HCT116 (cell line): Measurements from ENCODE around the gene GPR39. TPM values are rescaled to one million over a fixed set of nuclear protein-coding genes. Genes with fewer than 3 reads are reported as not detected.

Experiments used
- ATAC-seq: fragments of 200-7000 bp; cut with Tn5 transposase; 2 replicates; pipeline ENCODE4 v1.9.1; 2020; ENCODE audit warnings: mild to moderate bottlenecking, moderate library complexity
- BruUV-seq: library from RNA; stranded (reverse); fragments of 400-500 nt; replicated peaks from 2 replicates; lab custom pipeline; 2021; lab: Mats Ljungman, UMichigan
- CTCF ChIA-PET: fragments of 300-600 bp; sonication (Branson Sonifier 250); formaldehyde crosslinking; loops from one replicate; lab custom pipeline; 2021; ENCODE audit warnings: antibody characterized with exemption; lab: Charles Lee
- POLR2A ChIA-PET: fragments of 300-600, 350-600 bp; sonication (Branson Sonifier 250); formaldehyde crosslinking; loops from one replicate; lab custom pipeline; 2021; ENCODE audit warnings: antibody characterized with exemption; lab: Charles Lee
- RAD21 ChIA-PET, 2 experiments: fragments of 300-600 bp; sonication (Branson Sonifier 250); formaldehyde crosslinking; loops; one replicate each; lab custom pipeline; 2023; ENCODE audit warnings: low total read pairs in 2 of 2; ENCODE audit not compliant: uncharacterized antibody in 2 of 2, unreplicated experiment in 2 of 2, low non-redundant PET in 1 of 2; lab: Charles Lee
- DNase-seq: peaks from one replicate; pipeline ENCODE4 v3.0.0-alpha.2; 2010; ENCODE audit warnings: low read depth, low spot score
- H2AFZ ChIP-seq: fragments of 200-600 bp; shearing (Covaris generic), sonication (generic); 2 replicates; pipeline ENCODE4 v1.6.1; 2017; ENCODE audit warnings: low read depth, mixed run types, mixed read lengths, antibody characterized with exemption, low read length; ENCODE audit not compliant: poor library complexity, severe bottlenecking
- H3K27ac ChIP-seq: 2 replicates; pipeline ENCODE4 v1.5.1; 2012; ENCODE audit warnings: low read depth, low read length
- H3K27me3 ChIP-seq: fragments of 200-600 bp; sonication (generic); 2 replicates; pipeline ENCODE4 v1.6.1; 2016; ENCODE audit warnings: mixed run types, low read length, mixed read lengths; ENCODE audit not compliant: insufficient read depth
- H3K36me3 ChIP-seq, 2 experiments: fragments of 200-500 bp in 1 of 2; fragments of 200-600 bp in 1 of 2; sonication (Bioruptor generic) in 1 of 2; sonication (generic) in 1 of 2; 2 replicates each; pipeline versions ENCODE4 v1.5.1 to v1.6.1; 2014 to 2016; ENCODE audit warnings: low read length in 2 of 2, inconsistent platforms in 1 of 2, mixed read lengths in 1 of 2, mixed run types in 1 of 2; ENCODE audit not compliant: insufficient read depth in 2 of 2, control insufficient read depth in 1 of 2
- H3K4me1 ChIP-seq, 2 experiments: fragments of 200-600 bp in 1 of 2; sonication (generic) in 1 of 2; 2 replicates each; pipeline versions ENCODE4 v1.5.1 to v1.6.1; 2012 to 2017; ENCODE audit warnings: low read length in 2 of 2, inconsistent platforms in 1 of 2, mild to moderate bottlenecking in 1 of 2, mixed read lengths in 1 of 2, mixed run types in 1 of 2, moderate library complexity in 1 of 2; ENCODE audit not compliant: insufficient read depth in 2 of 2, control insufficient read depth in 1 of 2
- H3K4me2 ChIP-seq: fragments of 200-600 bp; sonication (generic); 2 replicates; pipeline ENCODE4 v1.6.1; 2017; ENCODE audit warnings: mixed run types, low read length, mixed read lengths
- H3K4me3 ChIP-seq, 2 experiments: fragments of 200-600 bp in 1 of 2; sonication (generic) in 1 of 2; replicated peaks in 1 of 2; 2 replicates each; pipeline ENCODE4 v1.5.1; 2011 to 2016; ENCODE audit warnings: low read length in 2 of 2, control low read depth in 1 of 2, low read depth in 1 of 2, mild to moderate bottlenecking in 1 of 2, mixed read lengths in 1 of 2, mixed run types in 1 of 2
- H3K79me2 ChIP-seq: fragments of 200-600 bp; sonication (generic); 2 replicates; pipeline ENCODE4 v1.6.1; 2017; ENCODE audit warnings: mild to moderate bottlenecking, mixed run types, low read length, moderate library complexity, mixed read lengths; ENCODE audit not compliant: insufficient read depth
- H3K9ac ChIP-seq: fragments of 200-600 bp; sonication (generic); 2 replicates; pipeline ENCODE4 v1.6.1; 2016; ENCODE audit warnings: low read length, mixed read lengths
- H3K9me2 ChIP-seq: fragments of 200-600 bp; sonication (generic), shearing (Covaris generic); 2 replicates; pipeline ENCODE4 v1.6.1; 2017; ENCODE audit warnings: mixed run types, mild to moderate bottlenecking, moderate library complexity; ENCODE audit not compliant: insufficient read depth
- H3K9me3 ChIP-seq, 2 experiments: fragments of 200-500 bp in 1 of 2; fragments of 200-600 bp in 1 of 2; sonication (Bioruptor generic) in 1 of 2; sonication (generic) in 1 of 2; 2 replicates each; pipeline ENCODE4 v1.6.1; 2014 to 2017; ENCODE audit warnings: low read length in 2 of 2, mixed read lengths in 2 of 2, inconsistent platforms in 1 of 2, low read depth in 1 of 2, mild to moderate bottlenecking in 1 of 2, mixed run types in 1 of 2, moderate library complexity in 1 of 2; ENCODE audit not compliant: control insufficient read depth in 1 of 2, insufficient read depth in 1 of 2
- H4K20me1 ChIP-seq: fragments of 200-600 bp; sonication (generic), shearing (Covaris generic); 2 replicates; pipeline ENCODE4 v1.6.1; 2017; ENCODE audit warnings: mixed run types, mild to moderate bottlenecking, moderate library complexity; ENCODE audit not compliant: insufficient read depth
- EGR1 ChIP-seq: IDR thresholded peaks from 2 replicates; pipeline ENCODE4 v1.6.1; 2012; ENCODE audit warnings: low read depth
- ELF1 ChIP-seq: IDR thresholded peaks from 2 replicates; pipeline ENCODE4 v1.6.1; 2012; ENCODE audit warnings: low read depth, borderline replicate concordance
- EZH2phosphoT487 ChIP-seq: fragments of 200-600 bp; IDR thresholded peaks from 2 replicates; pipeline ENCODE4 v1.6.1; 2018; ENCODE audit warnings: antibody characterized with exemption, borderline replicate concordance
- POLR2A ChIP-seq: IDR thresholded peaks from 2 replicates; pipeline ENCODE4 v1.7.0; 2011; ENCODE audit warnings: borderline replicate concordance; ENCODE audit not compliant: insufficient read depth, insufficient read length; ENCODE audit errors: extremely low read depth
- POLR2AphosphoS5 ChIP-seq: IDR thresholded peaks from 2 replicates; pipeline ENCODE4 v1.6.1; 2011; ENCODE audit warnings: mild to moderate bottlenecking, low read depth, low read length, moderate library complexity
- RAD21 ChIP-seq: IDR thresholded peaks from 2 replicates; pipeline ENCODE4 v1.6.1; 2012; ENCODE audit warnings: low read depth, mild to moderate bottlenecking
- SIN3A ChIP-seq: IDR thresholded peaks from 2 replicates; pipeline ENCODE4 v1.6.1; 2012; ENCODE audit warnings: low read depth
- SP1 ChIP-seq: IDR thresholded peaks from 2 replicates; pipeline ENCODE4 v1.6.1; 2012; ENCODE audit warnings: low read depth
- SRF ChIP-seq: IDR thresholded peaks from 2 replicates; pipeline ENCODE4 v1.6.1; 2012; ENCODE audit warnings: low read depth
- TCF7L2 ChIP-seq: IDR thresholded peaks from 2 replicates; pipeline ENCODE4 v1.7.0; 2011; ENCODE audit warnings: borderline replicate concordance, inconsistent platforms; ENCODE audit not compliant: insufficient read depth, insufficient read length; ENCODE audit errors: extremely low read depth
- YY1 ChIP-seq: IDR thresholded peaks from 2 replicates; pipeline ENCODE4 v1.6.1; 2011; ENCODE audit warnings: low read length, low read depth, moderate library complexity, mild to moderate bottlenecking; ENCODE audit not compliant: insufficient replicate concordance; ENCODE audit errors: extremely low read depth
- ZNF274 ChIP-seq: fragments of 200-500 bp; sonication (Bioruptor generic); IDR thresholded peaks from 2 replicates; pipeline ENCODE4 v1.6.1; 2014; ENCODE audit warnings: mild to moderate bottlenecking, low read depth, low read length, inconsistent platforms
- intact Hi-C: fragments of 100-400 bp; cut with micrococcal nuclease; formaldehyde crosslinking; loops from 2 replicates; pipeline ENCODE4 v1.10.0; 2022
- total RNA-seq: library from RNA; stranded (reverse); gene quantifications from one replicate; pipeline ENCODE4 v1.2.1, GENCODE V29; 2021; ENCODE audit not compliant: unreplicated experiment
- TF ChIP-seq, protein P1 (sequence below): IDR thresholded peaks from 2 replicates; pipeline ENCODE4 v1.6.1; 2012
- TF ChIP-seq, protein P2 (sequence below): IDR thresholded peaks from 2 replicates; pipeline ENCODE4 v1.6.1; 2011; ENCODE audit warnings: mild to moderate bottlenecking, low read length, moderate library complexity; ENCODE audit not compliant: insufficient replicate concordance; ENCODE audit errors: extremely low read depth
- TF ChIP-seq, protein P3 (sequence below): IDR thresholded peaks from 2 replicates; pipeline ENCODE4 v1.6.1; 2012; ENCODE audit warnings: low read depth

Gene GPR39
- total RNA-seq, 1 experiment from 2014 or later = 5.1 TPM

DNA sequence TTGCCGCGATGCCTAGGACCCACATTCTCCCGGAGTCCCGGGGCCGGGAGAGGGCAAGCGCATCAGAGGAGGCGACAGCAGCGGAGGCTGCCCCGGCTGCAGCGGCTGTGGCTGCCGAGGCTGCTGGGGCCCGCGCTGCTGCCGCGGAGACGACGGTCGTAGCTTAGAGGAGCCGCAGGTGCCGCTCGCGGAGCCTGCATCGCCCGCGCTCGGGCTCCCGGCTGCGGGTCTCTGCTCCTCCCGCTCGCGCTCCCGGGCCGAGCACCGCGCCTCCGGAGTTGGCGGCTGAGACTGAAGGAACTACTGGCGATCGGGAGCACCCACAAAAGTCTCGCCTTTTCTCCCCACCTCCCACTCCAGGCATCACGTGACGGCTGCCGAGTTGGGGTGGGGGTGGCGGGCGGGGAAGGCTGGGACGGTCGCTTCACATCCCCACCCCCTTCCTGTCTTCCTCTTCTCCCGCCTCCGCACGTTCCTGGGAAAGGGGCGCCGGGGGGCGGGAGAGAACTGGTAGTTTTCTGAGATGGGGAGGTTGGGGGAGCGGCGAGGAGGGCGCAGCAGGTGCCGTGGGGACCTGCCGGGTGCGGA is 253.4 kb downstream of the GPR39 start, which contains the start of gene LYPD1:
LYPD1 (minus strand) TSS at position 298 of the 588 bp plus-strand sequence; CDS start at position 25, 273 bp downstream.
- Histone ChIP-seq H3K9ac (no peak within 1 kb of the TSS), H3K4me3 (peak within 1 kb of the TSS; percentile 6 to 17; a peak in 2 of 4 replicates), H2AFZ (no peak within 1 kb of the TSS), H3K4me1 (peaks cover 10 to 18% of the 10 kb centered on the region in 2 experiments), H4K20me1 (no peaks in the 10 kb centered on the region), H3K27ac (no peak within 1 kb of the TSS), H3K79me2 (no peaks in the 10 kb centered on the region), H3K9me2 (no peaks in the 10 kb centered on the region), H3K4me2 (peak within 1 kb of the TSS; percentile 47), H3K27me3 (peaks cover 69% of the 10 kb centered on the region), H3K36me3 (no peaks in the 10 kb centered on the region), H3K9me3 (no peaks in the 10 kb centered on the region)
- ChIA-PET RAD21 (no interaction called here), POLR2A (no interaction called here), CTCF (no interaction called here)
- no peak for DNase-seq
- ATAC-seq = peak; percentile 32
- no TSS peak for BruUV-seq
- intact Hi-C loops = loop anchor here (10.0 kb wide), 2 partner anchors 505 to 1175 kb away; no protein-coding TSS in a partner anchor
- no peak for TF ChIP-seq SIN3A
- TF ChIP-seq SRF = no peak
- TF ChIP-seq, protein P1, sequence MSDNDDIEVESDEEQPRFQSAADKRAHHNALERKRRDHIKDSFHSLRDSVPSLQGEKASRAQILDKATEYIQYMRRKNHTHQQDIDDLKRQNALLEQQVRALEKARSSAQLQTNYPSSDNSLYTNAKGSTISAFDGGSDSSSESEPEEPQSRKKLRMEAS = no peak
- TF ChIP-seq TCF7L2 = no peak
- no peak for TF ChIP-seq POLR2A
- no peak for TF ChIP-seq RAD21
- TF ChIP-seq EZH2phosphoT487 = no peak
- no peak for TF ChIP-seq ELF1
- TF ChIP-seq EGR1 = no peak
- TF ChIP-seq POLR2AphosphoS5 = no peak
- no peak for TF ChIP-seq ZNF274
- no peak for TF ChIP-seq YY1
- TF ChIP-seq, protein P2, sequence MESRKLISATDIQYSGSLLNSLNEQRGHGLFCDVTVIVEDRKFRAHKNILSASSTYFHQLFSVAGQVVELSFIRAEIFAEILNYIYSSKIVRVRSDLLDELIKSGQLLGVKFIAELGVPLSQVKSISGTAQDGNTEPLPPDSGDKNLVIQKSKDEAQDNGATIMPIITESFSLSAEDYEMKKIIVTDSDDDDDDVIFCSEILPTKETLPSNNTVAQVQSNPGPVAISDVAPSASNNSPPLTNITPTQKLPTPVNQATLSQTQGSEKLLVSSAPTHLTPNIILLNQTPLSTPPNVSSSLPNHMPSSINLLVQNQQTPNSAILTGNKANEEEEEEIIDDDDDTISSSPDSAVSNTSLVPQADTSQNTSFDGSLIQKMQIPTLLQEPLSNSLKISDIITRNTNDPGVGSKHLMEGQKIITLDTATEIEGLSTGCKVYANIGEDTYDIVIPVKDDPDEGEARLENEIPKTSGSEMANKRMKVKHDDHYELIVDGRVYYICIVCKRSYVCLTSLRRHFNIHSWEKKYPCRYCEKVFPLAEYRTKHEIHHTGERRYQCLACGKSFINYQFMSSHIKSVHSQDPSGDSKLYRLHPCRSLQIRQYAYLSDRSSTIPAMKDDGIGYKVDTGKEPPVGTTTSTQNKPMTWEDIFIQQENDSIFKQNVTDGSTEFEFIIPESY = no peak
- no peak for TF ChIP-seq SP1
- TF ChIP-seq, protein P3, sequence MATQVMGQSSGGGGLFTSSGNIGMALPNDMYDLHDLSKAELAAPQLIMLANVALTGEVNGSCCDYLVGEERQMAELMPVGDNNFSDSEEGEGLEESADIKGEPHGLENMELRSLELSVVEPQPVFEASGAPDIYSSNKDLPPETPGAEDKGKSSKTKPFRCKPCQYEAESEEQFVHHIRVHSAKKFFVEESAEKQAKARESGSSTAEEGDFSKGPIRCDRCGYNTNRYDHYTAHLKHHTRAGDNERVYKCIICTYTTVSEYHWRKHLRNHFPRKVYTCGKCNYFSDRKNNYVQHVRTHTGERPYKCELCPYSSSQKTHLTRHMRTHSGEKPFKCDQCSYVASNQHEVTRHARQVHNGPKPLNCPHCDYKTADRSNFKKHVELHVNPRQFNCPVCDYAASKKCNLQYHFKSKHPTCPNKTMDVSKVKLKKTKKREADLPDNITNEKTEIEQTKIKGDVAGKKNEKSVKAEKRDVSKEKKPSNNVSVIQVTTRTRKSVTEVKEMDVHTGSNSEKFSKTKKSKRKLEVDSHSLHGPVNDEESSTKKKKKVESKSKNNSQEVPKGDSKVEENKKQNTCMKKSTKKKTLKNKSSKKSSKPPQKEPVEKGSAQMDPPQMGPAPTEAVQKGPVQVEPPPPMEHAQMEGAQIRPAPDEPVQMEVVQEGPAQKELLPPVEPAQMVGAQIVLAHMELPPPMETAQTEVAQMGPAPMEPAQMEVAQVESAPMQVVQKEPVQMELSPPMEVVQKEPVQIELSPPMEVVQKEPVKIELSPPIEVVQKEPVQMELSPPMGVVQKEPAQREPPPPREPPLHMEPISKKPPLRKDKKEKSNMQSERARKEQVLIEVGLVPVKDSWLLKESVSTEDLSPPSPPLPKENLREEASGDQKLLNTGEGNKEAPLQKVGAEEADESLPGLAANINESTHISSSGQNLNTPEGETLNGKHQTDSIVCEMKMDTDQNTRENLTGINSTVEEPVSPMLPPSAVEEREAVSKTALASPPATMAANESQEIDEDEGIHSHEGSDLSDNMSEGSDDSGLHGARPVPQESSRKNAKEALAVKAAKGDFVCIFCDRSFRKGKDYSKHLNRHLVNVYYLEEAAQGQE = no peak
